Thoracic aorta (tissue), 2 donors: Measurements from ENCODE around the gene HLA-DMA. TPM values are rescaled to one million over a fixed set of nuclear protein-coding genes. Genes with fewer than 3 reads are reported as not detected.

Experiments
- ATAC-seq: fragments of 150-250 bp; one replicate; pipeline ENCODE4 v1.8.0; 2017; ENCODE audit warnings: low read depth; ENCODE audit not compliant: insufficient number of reproducible peaks, low FRiP score
- DNase-seq: peaks from one replicate; pipeline ENCODE4 v3.0.0-alpha.2; 2020; ENCODE audit warnings: low spot score
- H3K27ac ChIP-seq, 2 donors: fragments of 200-600 bp; sonication (generic); 1 replicate in 1 of 2; 2 replicates in 1 of 2; pipeline ENCODE4 v1.5.1; 2016; ENCODE audit warnings: mild to moderate bottlenecking in 2 of 2, moderate library complexity in 2 of 2
- H3K27me3 ChIP-seq: fragments of 200-600 bp; sonication (generic); replicated peaks from 2 replicates; pipeline ENCODE4 v1.6.0; 2016; ENCODE audit warnings: mild to moderate bottlenecking; ENCODE audit not compliant: insufficient read depth
- H3K36me3 ChIP-seq: fragments of 200-600 bp; sonication (generic); one replicate; pipeline ENCODE4 v1.5.1; 2016
- H3K4me1 ChIP-seq, 2 donors: fragments of 200-600 bp; sonication (generic); 1 replicate in 1 of 2; 2 replicates in 1 of 2; pipeline versions ENCODE4 v1.5.1 to v1.6.0; 2016; ENCODE audit warnings: low read depth in 2 of 2, mild to moderate bottlenecking in 1 of 2; ENCODE audit not compliant: control insufficient read depth in 1 of 2
- H3K4me3 ChIP-seq: fragments of 200-600 bp; sonication (generic); 2 replicates; pipeline ENCODE4 v1.5.1; 2016; ENCODE audit warnings: mild to moderate bottlenecking
- H3K9me3 ChIP-seq: fragments of 200-600 bp; sonication (generic); 2 replicates; pipeline ENCODE4 v1.5.1; 2016
- total RNA-seq, 2 donors: library from RNA; depleted of rRNA; stranded (reverse); fragments of >200 nt; gene quantifications; one replicate each; pipeline versions ENCODE4 v1.1.0 to v1.2.3, GENCODE V29; 2016
- TF ChIP-seq, protein P1 (sequence below): fragments of 200-600 bp; sonication (generic); IDR thresholded peaks from one replicate; pipeline ENCODE4 v1.5.1; 2019; ENCODE audit warnings: antibody characterized with exemption

HLA-DMA gene
- total RNA-seq, 2 donors from 2014 or later, result 41.7 to 53.2 TPM

- Histone ChIP-seq H3K9me3 (no peaks in the 10 kb centered on the region), H3K36me3 (peaks cover 17% of the 10 kb centered on the region), H3K4me1 (peaks cover 22 to 37% of the 10 kb centered on the region in 2 donors), H3K27me3 (no peaks in the 10 kb centered on the region), H3K27ac (peak overlapping the region; percentile 99 to 100), H3K4me3 (peak overlapping the region; percentile 86)
- TF ChIP-seq, protein P1, sequence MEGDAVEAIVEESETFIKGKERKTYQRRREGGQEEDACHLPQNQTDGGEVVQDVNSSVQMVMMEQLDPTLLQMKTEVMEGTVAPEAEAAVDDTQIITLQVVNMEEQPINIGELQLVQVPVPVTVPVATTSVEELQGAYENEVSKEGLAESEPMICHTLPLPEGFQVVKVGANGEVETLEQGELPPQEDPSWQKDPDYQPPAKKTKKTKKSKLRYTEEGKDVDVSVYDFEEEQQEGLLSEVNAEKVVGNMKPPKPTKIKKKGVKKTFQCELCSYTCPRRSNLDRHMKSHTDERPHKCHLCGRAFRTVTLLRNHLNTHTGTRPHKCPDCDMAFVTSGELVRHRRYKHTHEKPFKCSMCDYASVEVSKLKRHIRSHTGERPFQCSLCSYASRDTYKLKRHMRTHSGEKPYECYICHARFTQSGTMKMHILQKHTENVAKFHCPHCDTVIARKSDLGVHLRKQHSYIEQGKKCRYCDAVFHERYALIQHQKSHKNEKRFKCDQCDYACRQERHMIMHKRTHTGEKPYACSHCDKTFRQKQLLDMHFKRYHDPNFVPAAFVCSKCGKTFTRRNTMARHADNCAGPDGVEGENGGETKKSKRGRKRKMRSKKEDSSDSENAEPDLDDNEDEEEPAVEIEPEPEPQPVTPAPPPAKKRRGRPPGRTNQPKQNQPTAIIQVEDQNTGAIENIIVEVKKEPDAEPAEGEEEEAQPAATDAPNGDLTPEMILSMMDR, result no peak
- ATAC-seq, result peak; percentile 29
- peak; percentile 73 for DNase-seq
Observed at GRCh38 chr6:32970413-32971241, 17.7 kb upstream of the HLA-DMA start.

DNA sequence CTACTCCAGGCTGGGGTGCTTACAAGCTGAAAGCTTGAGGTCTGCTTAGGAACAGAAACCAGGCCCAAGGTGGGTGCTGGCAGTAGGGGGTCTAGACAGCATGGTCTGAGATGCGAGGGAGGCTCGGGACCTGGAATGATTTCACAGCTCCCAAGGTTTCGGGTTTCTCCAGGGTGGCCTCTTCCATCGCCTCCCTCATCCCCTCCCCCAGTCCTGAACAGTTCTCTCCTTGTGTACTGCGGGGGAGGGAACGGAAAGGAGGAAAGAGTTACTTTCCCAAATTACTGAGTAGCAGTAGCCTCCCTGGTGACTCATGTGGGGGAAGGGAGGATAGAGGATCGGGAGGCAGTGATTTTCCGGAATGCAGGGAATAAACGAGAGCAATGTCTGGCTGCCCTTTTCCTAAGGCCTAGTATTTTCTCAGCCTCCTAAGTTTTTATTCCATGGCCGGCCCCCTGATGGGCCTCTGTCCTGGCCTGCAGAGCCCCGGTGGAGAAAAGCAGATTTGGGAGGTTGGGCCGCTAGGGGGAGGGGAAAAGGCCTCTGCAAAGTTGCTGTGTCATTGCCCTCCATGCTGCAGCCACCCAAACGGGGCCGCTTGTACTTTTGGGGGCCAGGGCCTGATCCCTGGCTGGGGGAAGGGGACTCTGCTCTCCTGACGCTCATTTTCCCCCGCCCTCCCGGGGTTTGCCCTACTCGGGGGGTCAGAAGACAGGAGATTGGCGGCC is 17.0 kb upstream of the HLA-DMA start:
- Histone ChIP-seq H3K27me3 (no peaks in the 10 kb centered on the region), H3K27ac (peak overlapping the region; percentile 99 to 100), H3K4me1 (peaks cover 16 to 30% of the 10 kb centered on the region in 2 donors), H3K9me3 (no peaks in the 10 kb centered on the region), H3K36me3 (peaks cover 11% of the 10 kb centered on the region), H3K4me3 (peak overlapping the region; percentile 86)
- TF ChIP-seq, protein P1, result peak; percentile 54
- peak; percentile 51 for ATAC-seq
- peak; percentile 86 for DNase-seq

GRCh38 chr6:32968867-32969684 is 16.2 kb upstream of the HLA-DMA start:
- Histone ChIP-seq H3K27ac (peak overlapping the region; percentile 99 to 100), H3K36me3 (peaks cover 4% of the 10 kb centered on the region), H3K4me1 (peaks cover 14 to 22% of the 10 kb centered on the region in 2 donors), H3K27me3 (no peaks in the 10 kb centered on the region), H3K9me3 (no peaks in the 10 kb centered on the region), H3K4me3 (peak overlapping the region; percentile 86)
- no peak for ATAC-seq
- DNase-seq, result peak; percentile 9
- TF ChIP-seq, protein P1, result no peak

DNA sequence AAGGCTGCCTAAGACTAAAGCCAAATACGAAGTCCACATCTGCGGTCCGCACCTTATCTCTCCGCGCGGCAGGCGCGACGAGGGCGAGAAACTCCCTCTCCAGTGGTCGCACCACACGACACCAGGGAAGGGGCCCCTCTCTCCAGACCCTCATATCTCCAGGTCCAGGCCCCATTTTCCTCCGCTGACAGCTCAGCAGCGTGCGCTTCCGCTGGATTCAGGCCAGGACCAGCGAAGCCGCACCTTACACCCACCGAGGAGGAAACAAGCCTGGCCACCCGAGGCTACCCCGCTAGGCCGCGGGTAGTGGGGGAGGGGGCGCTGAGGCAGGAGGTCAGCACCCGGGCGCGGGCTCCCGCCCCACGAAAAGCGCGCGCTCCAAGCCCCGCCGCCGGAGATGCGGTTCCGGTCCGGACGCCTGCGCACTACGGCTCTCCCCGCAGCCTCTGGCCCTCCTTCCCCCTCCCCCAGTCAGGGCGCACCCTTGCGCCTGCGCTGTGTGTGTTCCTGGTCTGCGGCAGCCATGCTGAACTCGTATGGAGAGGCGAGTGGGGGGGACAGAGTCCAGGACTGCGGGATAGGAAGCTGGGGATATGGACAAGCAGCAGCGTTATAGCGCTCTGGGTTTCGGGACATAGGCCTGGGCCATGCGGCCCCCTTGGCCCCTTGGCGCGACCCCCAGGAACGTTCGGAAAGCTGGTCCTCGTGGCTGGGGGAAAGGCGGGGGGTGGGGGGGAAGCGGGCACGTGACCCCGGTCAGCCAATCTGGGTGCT is 15.4 kb upstream of the HLA-DMA start, which contains the start of gene BRD2:
BRD2 (plus strand) TSS at position 502 of the 774 bp plus-strand sequence. CDS start 4,305 bp downstream, outside the sequence.
- Histone ChIP-seq H3K27me3 (no peaks in the 10 kb centered on the region), H3K4me1 (peaks cover 14 to 21% of the 10 kb centered on the region in 2 donors), H3K9me3 (no peaks in the 10 kb centered on the region), H3K4me3 (peak within 1 kb of the TSS; percentile 86), H3K27ac (peak within 1 kb of the TSS; percentile 99 to 100), H3K36me3 (peaks cover 4% of the 10 kb centered on the region)
- ATAC-seq, result peak; percentile 35
- DNase-seq, result peak; percentile 88
- TF ChIP-seq, protein P1, result no peak
